PC-9 (cell line): ENCODE measurements around the gene DNAJB2. TPM values are rescaled to one million over a fixed set of nuclear protein-coding genes. Genes with fewer than 3 reads are reported as not detected.
"Not testable (repeated sequence)": the region's sequence is repeated elsewhere in the genome, so short reads cannot be mapped to it uniquely, and the experiment has no call there.

Source experiments
- BruUV-seq: library from RNA; stranded (reverse); fragments of 400-500 nt; replicated peaks from 2 replicates; lab custom pipeline; 2021; lab: Mats Ljungman, UMichigan
- CTCF ChIA-PET: fragments of 300-600 bp; sonication (Branson Sonifier 250); formaldehyde crosslinking; loops from one replicate; lab custom pipeline; 2022; ENCODE audit warnings: antibody characterized with exemption; lab: Charles Lee
- POLR2A ChIA-PET: fragments of 300-600 bp; sonication (Branson Sonifier 250); formaldehyde crosslinking; loops from one replicate; lab custom pipeline; 2022; ENCODE audit warnings: antibody characterized with exemption; ENCODE audit not compliant: unreplicated experiment; lab: Charles Lee
- DNase-seq, 2 experiments: peaks; one replicate each; pipeline versions ENCODE4 v3.0.0 to v3.0.0-alpha.2; 2015 to 2022; ENCODE audit warnings: mixed read lengths in 1 of 2
- H2AFZ ChIP-seq: fragments of 200-600 bp; sonication (generic); 2 replicates; pipeline ENCODE4 v1.8.1; 2017; ENCODE audit warnings: antibody characterized with exemption
- H3F3A ChIP-seq: fragments of 200-600 bp; sonication (generic); 2 replicates; pipeline ENCODE4 v1.8.1; 2017; ENCODE audit warnings: antibody characterized with exemption, mild to moderate bottlenecking, low read depth; ENCODE audit not compliant: insufficient read depth
- H3K27ac ChIP-seq: fragments of 200-600 bp; sonication (generic); 2 replicates; pipeline ENCODE4 v1.6.1; 2016; ENCODE audit warnings: mixed run types
- H3K27me3 ChIP-seq: fragments of 200-600 bp; sonication (generic); 2 replicates; pipeline ENCODE4 v1.6.1; 2016; ENCODE audit warnings: low read depth, mixed run types; ENCODE audit not compliant: insufficient read depth
- H3K36me3 ChIP-seq: fragments of 200-600 bp; sonication (generic); 2 replicates; pipeline ENCODE4 v1.6.1; 2016; ENCODE audit warnings: low read depth, mixed run types
- H3K4me1 ChIP-seq: fragments of 200-600 bp; sonication (generic); replicated peaks from 2 replicates; pipeline ENCODE4 v1.6.1; 2016; ENCODE audit warnings: mixed run types; ENCODE audit not compliant: insufficient read depth
- H3K4me2 ChIP-seq: fragments of 200-600 bp; sonication (generic); 2 replicates; pipeline ENCODE4 v1.6.1; 2017; ENCODE audit warnings: mixed run types
- H3K4me3 ChIP-seq: fragments of 200-600 bp; sonication (generic); 2 replicates; pipeline ENCODE4 v1.6.1; 2016; ENCODE audit warnings: mixed run types
- H3K79me2 ChIP-seq: fragments of 200-600 bp; sonication (generic); 2 replicates; pipeline ENCODE4 v1.6.1; 2017; ENCODE audit warnings: low read depth, mixed run types
- H3K9me2 ChIP-seq: fragments of 200-600 bp; sonication (generic); 2 replicates; pipeline ENCODE4 v1.8.1; 2017; ENCODE audit warnings: mild to moderate bottlenecking; ENCODE audit not compliant: insufficient read depth
- H3K9me3 ChIP-seq: fragments of 200-600 bp; sonication (generic); 2 replicates; pipeline ENCODE4 v1.8.1; 2016; ENCODE audit warnings: low read depth; ENCODE audit not compliant: insufficient read depth
- H4K20me1 ChIP-seq: fragments of 200-600 bp; sonication (generic); 2 replicates; pipeline ENCODE4 v1.8.1; 2017; ENCODE audit not compliant: insufficient read depth
- CTCF ChIP-seq: fragments of 200-600 bp; sonication (generic); conservative IDR thresholded peaks from 2 replicates; pipeline ENCODE4 v1.6.1; 2017; ENCODE audit warnings: mixed run types, antibody characterized with exemption, mild to moderate bottlenecking, moderate library complexity
- EZH2 ChIP-seq: fragments of 200-600 bp; sonication (generic); IDR thresholded peaks from 2 replicates; pipeline ENCODE4 v1.8.0; 2017; ENCODE audit warnings: antibody characterized with exemption, low read depth
- intact Hi-C: fragments of 100-400 bp; cut with micrococcal nuclease; formaldehyde crosslinking; loops from one replicate; pipeline ENCODE4 v1.10.0; 2022; ENCODE audit not compliant: unreplicated experiment
- total RNA-seq: library from RNA; stranded (reverse); gene quantifications from 2 replicates; pipeline ENCODE4 v1.2.3, GENCODE V29; 2021

The DNAJB2 gene
- total RNA-seq, 1 experiment from 2014 or later = 38.5 TPM

GRCh38 chr2:219306047-219306446 is 26.9 kb downstream of the DNAJB2 start:
- CTCF ChIA-PET = no interaction called here
- TF ChIP-seq CTCF = no peak
- TF ChIP-seq EZH2 = no peak
- Histone ChIP-seq H3K27me3 (peaks cover 67% of the 10 kb centered on the region), H3K79me2 (no peaks in the 10 kb centered on the region), H3K9me2 (no peaks in the 10 kb centered on the region), H3K4me1 (no peaks in the 10 kb centered on the region), H2AFZ (no peak overlapping the region), H3K9me3 (no peaks in the 10 kb centered on the region), H3K4me2 (no peak overlapping the region), H3K27ac (no peak overlapping the region), H4K20me1 (0 out of 2 replicates have a peak, but pooled peaks cover 3% of the 10 kb centered on the region), H3K4me3 (no peak overlapping the region), H3F3A (no peaks in the 10 kb centered on the region), H3K36me3 (no peaks in the 10 kb centered on the region)
- DNase-seq = no peak
- no TSS peak for BruUV-seq
- intact Hi-C loops = loop anchor here (5.0 to 10.0 kb wide), 2 partner anchors 61 to 251 kb away; no protein-coding TSS in a partner anchor
- POLR2A ChIA-PET = no interaction called here

GRCh38 chr2:219308142-219309101 is 29.3 kb downstream of the DNAJB2 start:
- DNase-seq = peak in 1 of 2 experiments; percentile 63
- no peak overlapping the region for H2AFZ ChIP-seq
- H3K79me2 ChIP-seq = no peaks in the 10 kb centered on the region
- ChIA-PET CTCF (no interaction called here), POLR2A (interaction anchor here (0.6 kb wide), 1 partner anchor 757 kb away, joined by 6 read pairs; no protein-coding TSS in a partner anchor)
- TF ChIP-seq EZH2 (no peak), CTCF (no peak)
- H3K27ac ChIP-seq = no peak overlapping the region
- no peaks in the 10 kb centered on the region for H3K4me1 ChIP-seq
- no peaks in the 10 kb centered on the region for H3K9me3 ChIP-seq
- no peaks in the 10 kb centered on the region for H3F3A ChIP-seq
- intact Hi-C loops = loop anchor here (5.0 to 10.0 kb wide), 2 partner anchors 59 to 254 kb away; no protein-coding TSS in a partner anchor
- peak overlapping the region; percentile 26; the same call in 1 of the 2 replicates for H3K4me2 ChIP-seq
- no peaks in the 10 kb centered on the region for H3K9me2 ChIP-seq
- peaks cover 44% of the 10 kb centered on the region for H3K27me3 ChIP-seq
- no TSS peak for BruUV-seq
- H3K4me3 ChIP-seq = no peak overlapping the region
- no peaks in the 10 kb centered on the region for H3K36me3 ChIP-seq
- H4K20me1 ChIP-seq = 0 out of 2 replicates have a peak, but pooled peaks cover 3% of the 10 kb centered on the region

- Histone ChIP-seq H4K20me1 (0 out of 2 replicates have a peak, but pooled peaks cover 3% of the 10 kb centered on the region), H3K79me2 (no peaks in the 10 kb centered on the region), H3K4me3 (no peak within 1 kb of the TSS), H2AFZ (no peak within 1 kb of the TSS), H3K36me3 (no peaks in the 10 kb centered on the region), H3K27ac (no peak within 1 kb of the TSS), H3K4me2 (peak within 1 kb of the TSS; percentile 26; the same call in 1 of the 2 replicates), H3F3A (no peaks in the 10 kb centered on the region), H3K4me1 (no peaks in the 10 kb centered on the region), H3K9me2 (no peaks in the 10 kb centered on the region), H3K9me3 (no peaks in the 10 kb centered on the region), H3K27me3 (peaks cover 36% of the 10 kb centered on the region)
- DNase-seq = no peak
- TF ChIP-seq EZH2 (no peak), CTCF (no peak)
- ChIA-PET CTCF (no interaction called here), POLR2A (no interaction called here)
- intact Hi-C loops = loop anchor here (5.0 to 10.0 kb wide), 2 partner anchors 58 to 254 kb away; no protein-coding TSS in a partner anchor
- BruUV-seq = no TSS peak
Observed at GRCh38 chr2:219309278-219309677, 30.1 kb downstream of the DNAJB2 start, which contains the start of gene PTPRN. TSS of gene PTPRN (minus strand) at chr2:219309401. CDS start at chr2:219309332, 69 bp downstream.

DNA sequence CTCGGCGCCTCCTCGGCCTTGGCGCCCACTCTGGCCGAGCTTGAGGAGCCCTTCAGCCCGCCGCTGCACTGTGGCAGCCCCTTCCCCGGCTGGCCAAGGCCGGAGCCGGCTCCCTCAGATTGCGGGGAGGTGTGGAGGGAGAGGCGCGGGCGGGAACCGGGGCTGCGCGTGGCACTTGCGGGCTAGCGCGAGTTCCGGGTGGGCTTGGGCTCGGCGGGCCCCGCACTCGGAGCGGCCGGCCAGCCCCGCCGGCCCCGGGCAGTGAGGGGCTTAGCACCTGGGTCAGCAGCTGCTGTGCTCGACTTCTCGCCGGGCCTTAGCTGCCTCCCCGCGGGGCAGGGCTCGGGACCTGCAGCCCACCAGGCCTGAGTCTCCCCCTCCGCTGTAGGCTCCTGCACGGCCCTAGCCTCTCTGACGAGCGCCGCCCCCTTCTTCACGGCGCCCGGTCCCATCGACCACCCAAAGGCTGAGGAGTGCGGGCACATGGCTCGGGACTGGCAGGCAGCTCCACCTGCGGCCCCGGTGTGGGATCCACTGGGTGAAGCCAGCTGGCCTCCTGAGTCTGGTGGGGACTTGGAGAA is 33.6 kb downstream of the DNAJB2 start:
- H2AFZ ChIP-seq, H3K36me3 ChIP-seq, H3K4me2 ChIP-seq, H3K9me2 ChIP-seq, H3K27ac ChIP-seq, H3K4me3 ChIP-seq, H3K79me2 ChIP-seq, intact Hi-C loops, H4K20me1 ChIP-seq, H3K9me3 ChIP-seq, DNase-seq, POLR2A ChIA-PET, CTCF ChIA-PET, H3K4me1 ChIP-seq, H3F3A ChIP-seq, BruUV-seq: not testable (repeated sequence)
- H3K27me3 ChIP-seq = peaks cover 16% of the 10 kb centered on the region; the same call in 1 of the 2 replicates
